22Rv1 (cell line): ENCODE results near the gene PMVK.
A peak's percentile ranks its signal among the peaks of the same experiment; 100 is the strongest.
"Not testable (repeated sequence)": the region's sequence is repeated elsewhere in the genome, so short reads cannot be mapped to it uniquely, and the experiment has no call there.

Experiments
- H3K27ac ChIP-seq: fragments of 450-650 bp; 2 replicates; pipeline ENCODE4 v1.5.1; 2017
- CTCF ChIP-seq: fragments of 450-650 bp; IDR thresholded peaks from 2 replicates; pipeline ENCODE4 v1.5.1; 2017; ENCODE audit warnings: mild to moderate bottlenecking
- ZFX ChIP-seq: fragments of 450-650 bp; IDR thresholded peaks from 2 replicates; pipeline ENCODE4 v1.6.1; 2017; ENCODE audit warnings: antibody characterized with exemption, borderline replicate concordance

The PMVK gene

GRCh38 chr1:154910851-154911250 is 25.7 kb downstream of the PMVK start:
- TF ChIP-seq ZFX (no peak), CTCF (no peak)
- peak overlapping the region; percentile 23; the same call in 1 of the 2 replicates for H3K27ac ChIP-seq

- TF ChIP-seq ZFX (no peak), CTCF (no peak)
- H3K27ac ChIP-seq, result no peak overlapping the region
Measured at GRCh38 chr1:154908937-154909336, 27.6 kb downstream of the PMVK start.

- not testable (repeated sequence) for H3K27ac ChIP-seq
Measured at GRCh38 chr1:154908129-154908528, 28.4 kb downstream of the PMVK start.

GRCh38 chr1:154906621-154907081 is 29.9 kb downstream of the PMVK start:
- no peak overlapping the region for H3K27ac ChIP-seq
- TF ChIP-seq ZFX (no peak), CTCF (peak; percentile 43)

GRCh38 chr1:154902938-154903566 is 33.5 kb downstream of the PMVK start:
- H3K27ac ChIP-seq, result no peak overlapping the region
- TF ChIP-seq ZFX (no peak), CTCF (no peak)

GRCh38 chr1:154901591-154901990 is 34.9 kb downstream of the PMVK start:
- no peak overlapping the region for H3K27ac ChIP-seq
- TF ChIP-seq ZFX (no peak), CTCF (no peak)

- no peak for TF ChIP-seq ZFX
- no peak for TF ChIP-seq CTCF
- H3K27ac ChIP-seq, result no peak overlapping the region
Measured at GRCh38 chr1:154899041-154899440, 37.5 kb downstream of the PMVK start.

- TF ChIP-seq CTCF (no peak), ZFX (no peak)
- no peak overlapping the region for H3K27ac ChIP-seq
Measured at GRCh38 chr1:154896771-154897286, 39.7 kb downstream of the PMVK start.
